NK-92 (cell line): ENCODE data around the gene SERPINE1.

Experiments used
- DNase-seq: peaks from one replicate; lab custom pipeline; 2025; ENCODE audit not compliant: unreplicated experiment; lab: John Stamatoyannopoulos, UW

Gene SERPINE1

GRCh38 chr7:101166909-101167644 is 40.2 kb downstream of the SERPINE1 start:
- DNase-seq = no peak

GRCh38 chr7:101167645-101168411 is 40.9 kb downstream of the SERPINE1 start:
- DNase-seq = no peak

- no peak for DNase-seq
Measured at GRCh38 chr7:101168412-101169049, 41.6 kb downstream of the SERPINE1 start.

GRCh38 chr7:101169110-101169837 is 42.4 kb downstream of the SERPINE1 start:
- no peak for DNase-seq

GRCh38 chr7:101169838-101170551 is 43.1 kb downstream of the SERPINE1 start:
- DNase-seq = no peak

- no peak for DNase-seq
Measured at GRCh38 chr7:101170617-101171441, 43.9 kb downstream of the SERPINE1 start.

- DNase-seq = no peak
Measured at GRCh38 chr7:101171442-101171837, 44.5 kb downstream of the SERPINE1 start.

GRCh38 chr7:101172005-101172853 is 45.3 kb downstream of the SERPINE1 start:
- no peak for DNase-seq

GRCh38 chr7:101172854-101173751 is 46.2 kb downstream of the SERPINE1 start:
- DNase-seq = no peak

GRCh38 chr7:101173752-101174244 is 46.9 kb downstream of the SERPINE1 start:
- no peak for DNase-seq

GRCh38 chr7:101174322-101174854 is 47.5 kb downstream of the SERPINE1 start:
- no peak for DNase-seq

- no peak for DNase-seq
Measured at GRCh38 chr7:101175664-101176063, 48.8 kb downstream of the SERPINE1 start.

GRCh38 chr7:101177644-101178043 is 50.7 kb downstream of the SERPINE1 start:
- no peak for DNase-seq

- no peak for DNase-seq
Measured at GRCh38 chr7:101179117-101179516, 52.2 kb downstream of the SERPINE1 start.

- DNase-seq = no peak
Measured at GRCh38 chr7:101179713-101180112, 52.8 kb downstream of the SERPINE1 start.

- DNase-seq = no peak
Measured at GRCh38 chr7:101180130-101180755, 53.3 kb downstream of the SERPINE1 start, which contains the start of gene NAT16. Gene NAT16 (minus strand): TSS chr7:101180293. CDS start chr7:101174807, 5,486 bp downstream.
